ENCODE data around the gene MGARP. TPM values are rescaled to one million over a fixed set of nuclear protein-coding genes. Genes with fewer than 3 reads are reported as not detected.

Gene MGARP
- total RNA-seq, 2 donors from 2014 or later, result 0.53 to 1.3 TPM

DNA sequence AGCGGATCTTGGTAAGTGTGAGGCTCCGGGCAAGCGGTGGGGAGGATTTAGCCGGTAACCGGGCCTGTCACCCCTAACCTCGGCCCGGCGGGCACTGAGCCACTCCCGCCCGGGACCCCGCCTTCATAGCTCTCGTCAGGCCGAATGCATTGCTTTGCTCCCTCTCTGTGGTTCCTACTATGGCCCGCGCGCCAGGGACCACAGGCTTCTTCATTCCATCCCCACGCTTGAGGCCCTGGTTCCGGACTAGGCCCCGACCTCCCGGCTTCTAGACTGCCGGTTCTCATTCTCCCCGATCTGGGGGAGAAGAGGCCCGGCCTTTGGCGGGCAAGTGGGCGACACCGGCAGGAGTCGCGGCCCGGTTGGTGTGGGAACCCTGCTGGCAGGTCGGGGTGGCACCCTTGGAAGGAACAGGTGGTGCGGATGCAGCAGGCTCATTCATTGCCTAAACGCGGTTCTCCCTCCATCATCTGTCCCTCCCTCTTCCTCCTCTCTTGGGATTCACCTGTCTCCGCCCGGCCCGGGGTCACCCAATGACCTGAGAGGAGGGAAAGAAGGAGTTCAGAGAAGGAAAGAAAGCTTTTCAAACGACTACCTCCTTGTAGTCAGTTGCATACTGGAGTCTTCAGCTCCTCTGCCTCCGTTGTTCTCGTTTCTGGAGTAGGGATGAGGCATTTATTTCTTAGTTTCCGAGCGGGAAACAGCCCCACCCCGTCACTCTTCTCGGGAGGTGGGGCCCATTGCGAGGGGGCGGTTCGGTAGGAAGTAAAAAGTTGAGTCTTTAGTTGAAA lies 22.0 kb upstream of the MGARP start, which contains the start of gene NDUFC1:
Gene NDUFC1 (minus strand): TSS at position 657 of the 791 bp plus-strand sequence. CDS start 6,679 bp downstream, outside the sequence.
- peak within 1 kb of the TSS; percentile 98 for H3K27ac Mint-ChIP-seq
- H3K4me1 Mint-ChIP-seq, result peaks cover 20% of the 10 kb centered on the region
- Histone ChIP-seq H3K36me3 (ENCODE audit: control insufficient read depth, insufficient read depth, low read length) (peaks cover 30% of the 10 kb centered on the region), H3K4me3 (ENCODE audit: low read length) (peak within 1 kb of the TSS; percentile 97), H3K4me1 (ENCODE audit: control insufficient read depth, insufficient read depth, low read length) (no peaks in the 10 kb centered on the region), H3K9ac (ENCODE audit: extremely low read depth, low read length, poor library complexity, severe bottlenecking) (peak within 1 kb of the TSS; percentile 84), H3K27ac (ENCODE audit: low read depth, low read length) (peak within 1 kb of the TSS; percentile 91), H3K9me3 (ENCODE audit: control insufficient read depth, low read length) (peaks cover 20% of the 10 kb centered on the region), H3K27me3 (ENCODE audit: control insufficient read depth, insufficient read depth, low read length, poor library complexity, severe bottlenecking) (no peaks in the 10 kb centered on the region)
- peak; percentile 86 for DNase-seq
- H3K9me3 Mint-ChIP-seq, result peaks cover 15% of the 10 kb centered on the region
- H3K4me3 Mint-ChIP-seq, result peak within 1 kb of the TSS; percentile 91
- no peaks in the 10 kb centered on the region for H3K27me3 Mint-ChIP-seq (ENCODE audit: insufficient read depth)
- TF ChIP-seq, protein P1, sequence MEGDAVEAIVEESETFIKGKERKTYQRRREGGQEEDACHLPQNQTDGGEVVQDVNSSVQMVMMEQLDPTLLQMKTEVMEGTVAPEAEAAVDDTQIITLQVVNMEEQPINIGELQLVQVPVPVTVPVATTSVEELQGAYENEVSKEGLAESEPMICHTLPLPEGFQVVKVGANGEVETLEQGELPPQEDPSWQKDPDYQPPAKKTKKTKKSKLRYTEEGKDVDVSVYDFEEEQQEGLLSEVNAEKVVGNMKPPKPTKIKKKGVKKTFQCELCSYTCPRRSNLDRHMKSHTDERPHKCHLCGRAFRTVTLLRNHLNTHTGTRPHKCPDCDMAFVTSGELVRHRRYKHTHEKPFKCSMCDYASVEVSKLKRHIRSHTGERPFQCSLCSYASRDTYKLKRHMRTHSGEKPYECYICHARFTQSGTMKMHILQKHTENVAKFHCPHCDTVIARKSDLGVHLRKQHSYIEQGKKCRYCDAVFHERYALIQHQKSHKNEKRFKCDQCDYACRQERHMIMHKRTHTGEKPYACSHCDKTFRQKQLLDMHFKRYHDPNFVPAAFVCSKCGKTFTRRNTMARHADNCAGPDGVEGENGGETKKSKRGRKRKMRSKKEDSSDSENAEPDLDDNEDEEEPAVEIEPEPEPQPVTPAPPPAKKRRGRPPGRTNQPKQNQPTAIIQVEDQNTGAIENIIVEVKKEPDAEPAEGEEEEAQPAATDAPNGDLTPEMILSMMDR (conservative IDR thresholded peaks at IDR 0.05), result peak; percentile 48
- H3K36me3 Mint-ChIP-seq (ENCODE audit: low read depth), result peaks cover 33% of the 10 kb centered on the region
- 0% methylated on average over 11 to 46 of the region's 46 CpGs for WGBS, 2 experiments (ENCODE audit: insufficient coverage in 1 of 2, insufficient read length in 1 of 2)

GRCh38 chr4:139301113-139301820 lies 21.2 kb upstream of the MGARP start, which contains the start of gene NAA15:
NAA15 (plus strand) TSS chr4:139301505; CDS start chr4:139301778, 273 bp downstream.
- peak; percentile 99 for DNase-seq
- H3K4me3 Mint-ChIP-seq, result peak within 1 kb of the TSS; percentile 91
- peaks cover 27% of the 10 kb centered on the region for H3K36me3 Mint-ChIP-seq (ENCODE audit: low read depth)
- TF ChIP-seq, protein P1 (conservative IDR thresholded peaks at IDR 0.05), result peak; percentile 23
- Histone ChIP-seq H3K9ac (ENCODE audit: extremely low read depth, low read length, poor library complexity, severe bottlenecking) (peak within 1 kb of the TSS; percentile 84), H3K36me3 (ENCODE audit: control insufficient read depth, insufficient read depth, low read length) (peaks cover 29% of the 10 kb centered on the region), H3K27me3 (ENCODE audit: control insufficient read depth, insufficient read depth, low read length, poor library complexity, severe bottlenecking) (no peaks in the 10 kb centered on the region), H3K4me1 (ENCODE audit: control insufficient read depth, insufficient read depth, low read length) (no peaks in the 10 kb centered on the region), H3K27ac (ENCODE audit: low read depth, low read length) (peak within 1 kb of the TSS; percentile 91), H3K4me3 (ENCODE audit: low read length) (peak within 1 kb of the TSS; percentile 97), H3K9me3 (ENCODE audit: control insufficient read depth, low read length) (peaks cover 20% of the 10 kb centered on the region)
- no peaks in the 10 kb centered on the region for H3K27me3 Mint-ChIP-seq (ENCODE audit: insufficient read depth)
- peaks cover 20% of the 10 kb centered on the region for H3K4me1 Mint-ChIP-seq
- H3K27ac Mint-ChIP-seq, result peak within 1 kb of the TSS; percentile 98
- 0 to 1% methylated on average over 42 to 61 of the region's 61 CpGs for WGBS, 2 experiments (ENCODE audit: insufficient coverage in 1 of 2, insufficient read length in 1 of 2)
- peaks cover 15% of the 10 kb centered on the region for H3K9me3 Mint-ChIP-seq

DNA sequence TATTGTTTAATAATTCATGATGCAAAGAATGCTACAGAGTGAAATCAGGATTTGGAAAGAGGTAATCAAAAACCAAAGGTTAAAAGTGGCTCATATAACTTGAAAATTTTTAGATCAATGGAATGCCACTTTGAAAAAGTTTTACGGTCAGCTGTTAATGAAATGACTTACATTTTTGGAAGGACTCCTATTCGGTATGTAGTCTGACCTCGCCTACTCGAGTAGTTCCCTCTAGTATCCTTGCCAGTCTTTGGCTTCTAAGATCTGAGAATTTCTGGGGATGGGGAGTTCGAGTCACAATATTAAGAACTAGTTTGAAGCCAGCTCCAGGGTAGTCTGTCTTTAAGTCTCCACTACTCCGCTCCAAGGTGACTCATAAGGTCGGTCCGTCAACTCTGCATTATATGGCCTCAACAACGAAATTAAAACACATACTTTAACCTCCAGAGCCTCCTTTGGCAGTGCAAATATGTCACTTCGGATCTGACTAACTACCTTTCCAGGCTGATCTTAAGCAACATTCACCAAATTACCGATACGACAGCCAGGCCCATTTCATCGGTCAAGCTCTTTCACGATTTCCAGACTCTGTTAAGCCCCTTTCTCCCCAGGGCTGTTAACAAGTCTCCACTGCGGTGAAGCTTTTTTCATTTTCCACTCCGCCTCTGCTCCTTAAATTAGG lies 20.5 kb upstream of the MGARP start:
- peak overlapping the region; percentile 97 for H3K4me3 ChIP-seq (ENCODE audit: low read length)
- no peaks in the 10 kb centered on the region for H3K27me3 ChIP-seq (ENCODE audit: control insufficient read depth, insufficient read depth, low read length, poor library complexity, severe bottlenecking)
- H3K4me1 ChIP-seq (ENCODE audit: control insufficient read depth, insufficient read depth, low read length), result no peaks in the 10 kb centered on the region
- peaks cover 23% of the 10 kb centered on the region for H3K36me3 Mint-ChIP-seq (ENCODE audit: low read depth)
- H3K27me3 Mint-ChIP-seq (ENCODE audit: insufficient read depth), result no peaks in the 10 kb centered on the region
- H3K27ac ChIP-seq (ENCODE audit: low read depth, low read length), result peak overlapping the region; percentile 82
- H3K27ac Mint-ChIP-seq, result peak overlapping the region; percentile 96
- peak overlapping the region; percentile 91 for H3K4me3 Mint-ChIP-seq
- H3K4me1 Mint-ChIP-seq, result peaks cover 20% of the 10 kb centered on the region
- H3K9me3 ChIP-seq (ENCODE audit: control insufficient read depth, low read length), result peaks cover 18% of the 10 kb centered on the region
- DNase-seq, result no peak
- TF ChIP-seq, protein P1 (conservative IDR thresholded peaks at IDR 0.05), result no peak
- 7 to 9% methylated on average over 15 to 16 of the region's 16 CpGs for WGBS, 2 experiments (ENCODE audit: insufficient coverage in 1 of 2, insufficient read length in 1 of 2)
- peak overlapping the region; percentile 84 for H3K9ac ChIP-seq (ENCODE audit: extremely low read depth, low read length, poor library complexity, severe bottlenecking)
- peaks cover 15% of the 10 kb centered on the region for H3K9me3 Mint-ChIP-seq
- H3K36me3 ChIP-seq (ENCODE audit: control insufficient read depth, insufficient read depth, low read length), result peaks cover 22% of the 10 kb centered on the region
